Measurements from ENCODE around the gene PPFIA2.

GRCh38 chr12:81573228-81573627 lies 185.9 kb downstream of the PPFIA2 start:
- TF ChIP-seq GATA2 (IDR thresholded peaks at IDR 0.05; ENCODE audit: low read depth, low read length) (no peak), GATA3 (IDR thresholded peaks at IDR 0.05; ENCODE audit: low read depth, low read length) (no peak)
